ENCODE measurements around the gene MAP1LC3A.

The MAP1LC3A gene

GRCh38 chr20:34530342-34530741, 28.2 kb upstream of the MAP1LC3A start:
- DNase-seq, result no peak

GRCh38 chr20:34531608-34532265, 26.8 kb upstream of the MAP1LC3A start:
- DNase-seq, result no peak

- no peak for DNase-seq
These were observed 26.2 kb upstream of the MAP1LC3A start for GRCh38 chr20:34532320-34532719.

- no peak for DNase-seq
These were observed 25.8 kb upstream of the MAP1LC3A start for GRCh38 chr20:34532756-34533155.

- no peak for DNase-seq
These were observed 23.9 kb upstream of the MAP1LC3A start for GRCh38 chr20:34534391-34535165.

GRCh38 chr20:34535301-34535840, 23.1 kb upstream of the MAP1LC3A start:
- no peak for DNase-seq

- DNase-seq, result no peak
These were observed 22.7 kb upstream of the MAP1LC3A start for GRCh38 chr20:34535857-34536256.

- DNase-seq, result peak; percentile 22
These were observed 21.6 kb upstream of the MAP1LC3A start for GRCh38 chr20:34536798-34537394.

- DNase-seq, result no peak
These were observed 20.9 kb upstream of the MAP1LC3A start for GRCh38 chr20:34537651-34538050.

- DNase-seq, result peak; percentile 71
These were observed 19.8 kb upstream of the MAP1LC3A start for GRCh38 chr20:34538671-34539123.

- DNase-seq, result no peak
These were observed 18.8 kb upstream of the MAP1LC3A start for GRCh38 chr20:34539756-34540155.

- DNase-seq, result no peak
These were observed 17.8 kb upstream of the MAP1LC3A start for GRCh38 chr20:34540596-34541263.

- no peak for DNase-seq
These were observed 17.1 kb upstream of the MAP1LC3A start for GRCh38 chr20:34541264-34541901.

- no peak for DNase-seq
These were observed 16.6 kb upstream of the MAP1LC3A start for GRCh38 chr20:34541917-34542316.

- DNase-seq, result no peak
These were observed 16.1 kb upstream of the MAP1LC3A start for GRCh38 chr20:34542439-34542838.

- DNase-seq, result no peak
These were observed 15.0 kb upstream of the MAP1LC3A start for GRCh38 chr20:34543463-34544056.

GRCh38 chr20:34544109-34544796, 14.3 kb upstream of the MAP1LC3A start:
- no peak for DNase-seq

- no peak for DNase-seq
These were observed 11.8 kb upstream of the MAP1LC3A start for GRCh38 chr20:34546751-34547181.

GRCh38 chr20:34547844-34548613, 10.5 kb upstream of the MAP1LC3A start:
- no peak for DNase-seq

- DNase-seq, result peak; percentile 28
These were observed 9.1 kb upstream of the MAP1LC3A start for GRCh38 chr20:34549291-34549928.

All from inflammatory macrophage treated with lipopolysaccharide for 4 hours (primary cell).